Loucy (cell line): ENCODE measurements around the gene JSRP1.

Experiments used
- H2AFZ ChIP-seq: fragments of 200-600 bp; sonication (generic); 2 replicates; pipeline ENCODE4 v1.6.0; 2016; ENCODE audit warnings: antibody characterized with exemption, mild to moderate bottlenecking, low read length, moderate library complexity
- H3F3A ChIP-seq: fragments of 200-600 bp; 2 replicates; pipeline ENCODE4 v1.6.0; 2016; ENCODE audit warnings: antibody characterized with exemption, low read depth, mild to moderate bottlenecking
- H3K27me3 ChIP-seq: fragments of 200-600 bp; sonication (generic); 2 replicates; pipeline ENCODE4 v1.6.1; 2014; ENCODE audit warnings: low read length, mild to moderate bottlenecking; ENCODE audit not compliant: insufficient read depth, poor library complexity, severe bottlenecking
- H3K36me3 ChIP-seq: fragments of 200-600 bp; sonication (generic); 2 replicates; pipeline ENCODE4 v1.6.1; 2016; ENCODE audit warnings: low read length; ENCODE audit not compliant: insufficient read depth
- H3K4me1 ChIP-seq: fragments of 200-600 bp; sonication (generic); 2 replicates; pipeline ENCODE4 v1.5.1; 2014; ENCODE audit warnings: low read length, mild to moderate bottlenecking; ENCODE audit not compliant: insufficient read depth, poor library complexity, severe bottlenecking
- H3K4me2 ChIP-seq: fragments of 200-600 bp; sonication (generic); 2 replicates; pipeline ENCODE4 v1.6.0; 2014; ENCODE audit warnings: antibody characterized with exemption, low read length, low read depth, mild to moderate bottlenecking; ENCODE audit not compliant: poor library complexity, severe bottlenecking
- H3K4me3 ChIP-seq: fragments of 200-600 bp; sonication (generic); 2 replicates; pipeline ENCODE4 v1.5.1; 2014; ENCODE audit warnings: low read length, mild to moderate bottlenecking, mixed read lengths; ENCODE audit not compliant: poor library complexity, severe bottlenecking
- H3K79me2 ChIP-seq: fragments of 200-600 bp; sonication (generic); 2 replicates; pipeline ENCODE4 v1.6.1; 2014; ENCODE audit warnings: low read length; ENCODE audit not compliant: insufficient read depth
- H3K9ac ChIP-seq: fragments of 200-600 bp; sonication (generic); 2 replicates; pipeline ENCODE4 v1.6.0; 2014; ENCODE audit warnings: mild to moderate bottlenecking, low read depth, low read length, moderate library complexity; ENCODE audit not compliant: poor library complexity, severe bottlenecking
- H3K9me2 ChIP-seq: fragments of 200-600 bp; sonication (generic); replicated peaks from 2 replicates; pipeline ENCODE4 v1.6.1; 2016; ENCODE audit warnings: low read depth, low read length, mixed read lengths
- H3K9me3 ChIP-seq: fragments of 200-600 bp; sonication (generic); 2 replicates; pipeline ENCODE4 v1.6.1; 2014; ENCODE audit warnings: mild to moderate bottlenecking, antibody characterized with exemption, low read length, low read depth; ENCODE audit not compliant: insufficient read depth
- H4K20me1 ChIP-seq: fragments of 200-600 bp; sonication (generic); 2 replicates; pipeline ENCODE4 v1.6.0; 2014; ENCODE audit warnings: antibody characterized with exemption, low read length, mild to moderate bottlenecking; ENCODE audit not compliant: insufficient read depth, poor library complexity, severe bottlenecking
- EZH2phosphoT487 ChIP-seq: fragments of 200-600 bp; IDR thresholded peaks from 2 replicates; pipeline ENCODE4 v1.6.1; 2018; ENCODE audit warnings: antibody characterized with exemption, mild to moderate bottlenecking, moderate library complexity, borderline replicate concordance
- TF ChIP-seq, protein P1 (sequence below): fragments of 200-600 bp; sonication (generic); conservative IDR thresholded peaks from 2 replicates; pipeline ENCODE4 v1.5.1; 2014; ENCODE audit warnings: mild to moderate bottlenecking, antibody characterized with exemption, low read length

Gene JSRP1

DNA sequence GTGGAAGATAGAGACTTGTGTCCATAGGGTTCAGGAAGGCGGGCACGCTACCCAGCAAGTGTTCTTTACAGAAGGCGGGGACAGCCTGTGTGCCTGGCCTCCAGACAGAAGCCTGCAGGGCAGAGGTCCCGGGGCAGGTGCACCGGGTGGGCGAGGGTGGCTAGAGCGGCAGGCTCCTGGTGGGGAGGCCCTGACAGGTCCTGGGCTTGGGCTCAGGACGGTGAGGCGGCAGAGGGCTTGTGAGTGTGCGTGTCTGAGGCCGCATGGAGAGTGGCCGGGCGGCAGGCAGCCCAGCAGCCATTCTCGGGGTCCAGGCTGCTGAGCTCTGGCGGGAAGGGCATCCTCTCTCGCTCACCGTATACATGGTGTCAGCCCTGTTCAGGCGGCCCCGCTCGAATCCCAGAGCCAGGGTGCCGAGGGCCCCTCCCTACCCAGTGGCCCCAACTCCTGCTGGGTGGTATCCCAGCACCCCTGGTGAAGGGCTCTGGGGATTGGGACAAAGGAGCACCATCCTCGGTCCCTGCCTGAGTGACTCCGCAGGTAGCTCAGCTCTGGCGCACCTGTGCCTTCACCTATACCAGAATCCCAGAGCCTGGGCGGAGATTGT lies 10.1 kb downstream of the JSRP1 start:
- no peak overlapping the region for H3K9ac ChIP-seq
- peaks cover 7% of the 10 kb centered on the region for H3K4me1 ChIP-seq
- H3K9me3 ChIP-seq: no peaks in the 10 kb centered on the region
- H3K79me2 ChIP-seq: peaks cover 44% of the 10 kb centered on the region
- H3F3A ChIP-seq: no peaks in the 10 kb centered on the region
- TF ChIP-seq EZH2phosphoT487: no peak
- TF ChIP-seq, protein P1, sequence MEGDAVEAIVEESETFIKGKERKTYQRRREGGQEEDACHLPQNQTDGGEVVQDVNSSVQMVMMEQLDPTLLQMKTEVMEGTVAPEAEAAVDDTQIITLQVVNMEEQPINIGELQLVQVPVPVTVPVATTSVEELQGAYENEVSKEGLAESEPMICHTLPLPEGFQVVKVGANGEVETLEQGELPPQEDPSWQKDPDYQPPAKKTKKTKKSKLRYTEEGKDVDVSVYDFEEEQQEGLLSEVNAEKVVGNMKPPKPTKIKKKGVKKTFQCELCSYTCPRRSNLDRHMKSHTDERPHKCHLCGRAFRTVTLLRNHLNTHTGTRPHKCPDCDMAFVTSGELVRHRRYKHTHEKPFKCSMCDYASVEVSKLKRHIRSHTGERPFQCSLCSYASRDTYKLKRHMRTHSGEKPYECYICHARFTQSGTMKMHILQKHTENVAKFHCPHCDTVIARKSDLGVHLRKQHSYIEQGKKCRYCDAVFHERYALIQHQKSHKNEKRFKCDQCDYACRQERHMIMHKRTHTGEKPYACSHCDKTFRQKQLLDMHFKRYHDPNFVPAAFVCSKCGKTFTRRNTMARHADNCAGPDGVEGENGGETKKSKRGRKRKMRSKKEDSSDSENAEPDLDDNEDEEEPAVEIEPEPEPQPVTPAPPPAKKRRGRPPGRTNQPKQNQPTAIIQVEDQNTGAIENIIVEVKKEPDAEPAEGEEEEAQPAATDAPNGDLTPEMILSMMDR: no peak
- H4K20me1 ChIP-seq: peaks cover 42% of the 10 kb centered on the region
- H3K4me2 ChIP-seq: no peak overlapping the region
- H3K4me3 ChIP-seq: no peak overlapping the region
- H3K36me3 ChIP-seq: peaks cover 78% of the 10 kb centered on the region; the same call in 1 of the 2 replicates
- no peaks in the 10 kb centered on the region for H3K27me3 ChIP-seq
- no peak overlapping the region for H2AFZ ChIP-seq
- H3K9me2 ChIP-seq: no peaks in the 10 kb centered on the region

GRCh38 chr19:2245273-2245672 lies 10.9 kb downstream of the JSRP1 start:
- no peak for TF ChIP-seq EZH2phosphoT487
- TF ChIP-seq, protein P1: no peak
- H3K4me2 ChIP-seq: no peak overlapping the region
- H3K9me3 ChIP-seq: no peaks in the 10 kb centered on the region
- no peaks in the 10 kb centered on the region for H3F3A ChIP-seq
- no peaks in the 10 kb centered on the region for H3K9me2 ChIP-seq
- H2AFZ ChIP-seq: no peak overlapping the region
- no peak overlapping the region for H3K4me3 ChIP-seq
- H4K20me1 ChIP-seq: peaks cover 50% of the 10 kb centered on the region
- H3K27me3 ChIP-seq: no peaks in the 10 kb centered on the region
- peaks cover 16% of the 10 kb centered on the region for H3K4me1 ChIP-seq
- H3K79me2 ChIP-seq: peaks cover 53% of the 10 kb centered on the region
- H3K9ac ChIP-seq: no peak overlapping the region
- peaks cover 78% of the 10 kb centered on the region; the same call in 1 of the 2 replicates for H3K36me3 ChIP-seq

DNA sequence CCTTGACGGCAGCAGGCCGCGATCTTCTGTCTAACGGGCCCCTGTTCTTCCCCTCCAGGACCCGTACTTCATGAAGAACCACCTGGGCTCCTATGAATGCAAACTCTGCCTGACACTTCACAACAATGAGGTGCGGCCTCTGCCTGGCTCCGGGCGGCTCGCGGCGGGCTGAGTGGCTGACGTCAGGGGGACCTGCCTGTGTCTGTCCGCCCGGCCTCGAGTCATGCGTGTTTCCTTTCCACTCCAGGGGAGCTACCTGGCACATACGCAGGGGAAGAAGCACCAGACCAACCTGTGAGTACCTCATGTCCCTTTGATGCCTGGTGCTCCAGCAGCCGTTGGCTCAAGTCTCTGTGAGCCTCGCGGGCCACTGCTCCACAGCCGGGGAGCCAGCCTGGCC lies 11.7 kb downstream of the JSRP1 start:
- peaks cover 70% of the 10 kb centered on the region; the same call in 1 of the 2 replicates for H3K36me3 ChIP-seq
- H4K20me1 ChIP-seq: peaks cover 58% of the 10 kb centered on the region

More for the DNA sequence above, 11.7 kb downstream of the JSRP1 start:
- H3K4me1 ChIP-seq: peaks cover 21% of the 10 kb centered on the region
- H3K9me2 ChIP-seq: no peaks in the 10 kb centered on the region
- H3K4me2 ChIP-seq: no peak overlapping the region
- TF ChIP-seq, protein P1: no peak
- no peak for TF ChIP-seq EZH2phosphoT487
- no peaks in the 10 kb centered on the region for H3K9me3 ChIP-seq
- peaks cover under 1% of the 10 kb centered on the region; the same call in 1 of the 2 replicates for H3F3A ChIP-seq
- H2AFZ ChIP-seq: no peak overlapping the region
- H3K79me2 ChIP-seq: peaks cover 61% of the 10 kb centered on the region
- H3K27me3 ChIP-seq: no peaks in the 10 kb centered on the region
- H3K9ac ChIP-seq: no peak overlapping the region
- no peak overlapping the region for H3K4me3 ChIP-seq
